Measurements from ENCODE around the gene N4BP2. TPM values are rescaled to one million over a fixed set of nuclear protein-coding genes. Genes with fewer than 3 reads are reported as not detected.
"Not testable (repeated sequence)": the region's sequence is repeated elsewhere in the genome, so short reads cannot be mapped to it uniquely, and the experiment has no call there.

The N4BP2 gene
- total RNA-seq, 1 donor from 2014 or later, result 6.2 TPM

GRCh38 chr4:40070387-40070786 lies 13.7 kb downstream of the N4BP2 start:
- peaks cover 4% of the 10 kb centered on the region for H3K4me1 Mint-ChIP-seq
- ChIA-PET POLR2A (no interaction called here), CTCF (no interaction called here)
- H3K4me3 Mint-ChIP-seq, result no peak overlapping the region
- DNase-seq (no peak), ATAC-seq (ENCODE audit: low read depth) (no peak)
- H3K36me3 Mint-ChIP-seq (ENCODE audit: low read depth), result peaks cover 19% of the 10 kb centered on the region
- H3K27ac Mint-ChIP-seq, result no peak overlapping the region
- no peaks in the 10 kb centered on the region for H3K9me3 Mint-ChIP-seq
- intact Hi-C loops (cut with micrococcal nuclease), result no loop called here
- H3K27me3 Mint-ChIP-seq, result no peaks in the 10 kb centered on the region
- TF ChIP-seq CTCF (IDR thresholded peaks at IDR 0.05), result no peak

GRCh38 chr4:40086421-40086820 lies 29.8 kb downstream of the N4BP2 start:
- POLR2A ChIA-PET, result no interaction called here
- Mint-ChIP-seq H3K4me3 (no peak overlapping the region), H3K4me1 (no peaks in the 10 kb centered on the region), H3K9me3 (no peaks in the 10 kb centered on the region), H3K36me3 (ENCODE audit: low read depth) (peaks cover 5% of the 10 kb centered on the region), H3K27me3 (no peaks in the 10 kb centered on the region), H3K27ac (no peak overlapping the region)
- ATAC-seq (ENCODE audit: low read depth) (no peak), DNase-seq (no peak)
- intact Hi-C loops (cut with micrococcal nuclease), result no loop called here
- CTCF ChIA-PET, result no interaction called here
- TF ChIP-seq CTCF (IDR thresholded peaks at IDR 0.05), result no peak

GRCh38 chr4:40087799-40088366 lies 31.2 kb downstream of the N4BP2 start:
- TF ChIP-seq CTCF (IDR thresholded peaks at IDR 0.05), result no peak
- H3K9me3 Mint-ChIP-seq, result no peaks in the 10 kb centered on the region
- no peaks in the 10 kb centered on the region for H3K4me1 Mint-ChIP-seq
- H3K27me3 Mint-ChIP-seq, result no peaks in the 10 kb centered on the region
- ATAC-seq (ENCODE audit: low read depth) (no peak), DNase-seq (no peak)
- H3K27ac Mint-ChIP-seq, result no peak overlapping the region
- intact Hi-C loops (cut with micrococcal nuclease), result no loop called here
- ChIA-PET CTCF (no interaction called here), POLR2A (no interaction called here)
- peaks cover 5% of the 10 kb centered on the region for H3K36me3 Mint-ChIP-seq (ENCODE audit: low read depth)
- H3K4me3 Mint-ChIP-seq, result no peak overlapping the region

- ATAC-seq (ENCODE audit: low read depth); POLR2A ChIA-PET; intact Hi-C loops (cut with micrococcal nuclease); H3K36me3 Mint-ChIP-seq (ENCODE audit: low read depth); H3K4me1 Mint-ChIP-seq; H3K4me3 Mint-ChIP-seq; DNase-seq; H3K27ac Mint-ChIP-seq; H3K27me3 Mint-ChIP-seq; CTCF ChIA-PET; H3K9me3 Mint-ChIP-seq: not testable (repeated sequence)
These were observed 36.8 kb downstream of the N4BP2 start for GRCh38 chr4:40093400-40093799.

GRCh38 chr4:40099010-40099409 lies 42.4 kb downstream of the N4BP2 start:
- intact Hi-C loops (cut with micrococcal nuclease), result no loop called here
- Mint-ChIP-seq H3K36me3 (ENCODE audit: low read depth) (peaks cover 10% of the 10 kb centered on the region), H3K9me3 (no peaks in the 10 kb centered on the region), H3K27me3 (no peaks in the 10 kb centered on the region), H3K27ac (no peak overlapping the region), H3K4me1 (no peaks in the 10 kb centered on the region), H3K4me3 (no peak overlapping the region)
- ChIA-PET POLR2A (no interaction called here), CTCF (no interaction called here)
- ATAC-seq (ENCODE audit: low read depth) (no peak), DNase-seq (no peak)
- no peak for TF ChIP-seq CTCF (IDR thresholded peaks at IDR 0.05)

GRCh38 chr4:40107150-40107549 lies 50.5 kb downstream of the N4BP2 start:
- DNase-seq; H3K4me1 Mint-ChIP-seq; H3K27ac Mint-ChIP-seq; H3K9me3 Mint-ChIP-seq; intact Hi-C loops (cut with micrococcal nuclease); H3K27me3 Mint-ChIP-seq; CTCF ChIA-PET; ATAC-seq (ENCODE audit: low read depth); H3K4me3 Mint-ChIP-seq: not testable (repeated sequence)
- POLR2A ChIA-PET, result interaction anchor here (0.6 kb wide), 1 partner anchor 59 kb away, joined by 3 read pairs; no protein-coding TSS in a partner anchor
- peaks cover 28% of the 10 kb centered on the region for H3K36me3 Mint-ChIP-seq (ENCODE audit: low read depth)
